Fibroblast of villous mesenchyme (primary cell): ENCODE measurements around the gene TOMM7. TPM values are rescaled to one million over a fixed set of nuclear protein-coding genes. Genes with fewer than 3 reads are reported as not detected.

ENCODE experiments used
- DNase-seq: peaks from one replicate; pipeline ENCODE4 v3.0.0-alpha.2; 2010; ENCODE audit warnings: low read depth
- H3K4me3 ChIP-seq: 2 replicates; pipeline ENCODE4 v1.5.1; 2011; ENCODE audit warnings: low read depth, mild to moderate bottlenecking, low read length
- total RNA-seq: library from RNA; depleted of rRNA; stranded (reverse); fragments of >200 nt; gene quantifications from 2 replicates; pipeline ENCODE4 v1.2.3, GENCODE V29; 2012
- TF ChIP-seq, protein P1 (sequence below): IDR thresholded peaks from 2 replicates; pipeline ENCODE4 v1.5.1; 2012; ENCODE audit warnings: low read depth, mild to moderate bottlenecking, low read length; ENCODE audit not compliant: insufficient read depth

The TOMM7 gene
- total RNA-seq, 1 donor: 135 TPM

DNA sequence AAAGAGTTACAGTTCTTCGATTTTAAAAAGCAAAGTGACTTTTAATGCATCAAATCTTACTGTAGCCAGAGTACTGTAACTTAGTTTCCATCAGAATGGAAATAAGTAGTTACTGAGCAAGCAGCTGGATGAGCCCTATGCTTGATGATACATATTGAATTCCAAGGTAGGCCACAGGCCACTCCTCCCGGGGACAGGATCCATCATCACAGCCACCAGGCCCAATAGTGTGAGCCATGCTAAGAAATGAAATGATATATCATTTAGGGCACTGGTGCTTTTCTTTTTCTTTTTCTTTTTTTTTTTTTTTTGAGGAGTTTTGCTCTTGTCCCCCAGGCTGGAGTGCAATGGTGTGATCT is 42.9 kb upstream of the TOMM7 start:
- H3K4me3 ChIP-seq: no peak overlapping the region
- TF ChIP-seq, protein P1, sequence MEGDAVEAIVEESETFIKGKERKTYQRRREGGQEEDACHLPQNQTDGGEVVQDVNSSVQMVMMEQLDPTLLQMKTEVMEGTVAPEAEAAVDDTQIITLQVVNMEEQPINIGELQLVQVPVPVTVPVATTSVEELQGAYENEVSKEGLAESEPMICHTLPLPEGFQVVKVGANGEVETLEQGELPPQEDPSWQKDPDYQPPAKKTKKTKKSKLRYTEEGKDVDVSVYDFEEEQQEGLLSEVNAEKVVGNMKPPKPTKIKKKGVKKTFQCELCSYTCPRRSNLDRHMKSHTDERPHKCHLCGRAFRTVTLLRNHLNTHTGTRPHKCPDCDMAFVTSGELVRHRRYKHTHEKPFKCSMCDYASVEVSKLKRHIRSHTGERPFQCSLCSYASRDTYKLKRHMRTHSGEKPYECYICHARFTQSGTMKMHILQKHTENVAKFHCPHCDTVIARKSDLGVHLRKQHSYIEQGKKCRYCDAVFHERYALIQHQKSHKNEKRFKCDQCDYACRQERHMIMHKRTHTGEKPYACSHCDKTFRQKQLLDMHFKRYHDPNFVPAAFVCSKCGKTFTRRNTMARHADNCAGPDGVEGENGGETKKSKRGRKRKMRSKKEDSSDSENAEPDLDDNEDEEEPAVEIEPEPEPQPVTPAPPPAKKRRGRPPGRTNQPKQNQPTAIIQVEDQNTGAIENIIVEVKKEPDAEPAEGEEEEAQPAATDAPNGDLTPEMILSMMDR: no peak
- DNase-seq: no peak

DNA sequence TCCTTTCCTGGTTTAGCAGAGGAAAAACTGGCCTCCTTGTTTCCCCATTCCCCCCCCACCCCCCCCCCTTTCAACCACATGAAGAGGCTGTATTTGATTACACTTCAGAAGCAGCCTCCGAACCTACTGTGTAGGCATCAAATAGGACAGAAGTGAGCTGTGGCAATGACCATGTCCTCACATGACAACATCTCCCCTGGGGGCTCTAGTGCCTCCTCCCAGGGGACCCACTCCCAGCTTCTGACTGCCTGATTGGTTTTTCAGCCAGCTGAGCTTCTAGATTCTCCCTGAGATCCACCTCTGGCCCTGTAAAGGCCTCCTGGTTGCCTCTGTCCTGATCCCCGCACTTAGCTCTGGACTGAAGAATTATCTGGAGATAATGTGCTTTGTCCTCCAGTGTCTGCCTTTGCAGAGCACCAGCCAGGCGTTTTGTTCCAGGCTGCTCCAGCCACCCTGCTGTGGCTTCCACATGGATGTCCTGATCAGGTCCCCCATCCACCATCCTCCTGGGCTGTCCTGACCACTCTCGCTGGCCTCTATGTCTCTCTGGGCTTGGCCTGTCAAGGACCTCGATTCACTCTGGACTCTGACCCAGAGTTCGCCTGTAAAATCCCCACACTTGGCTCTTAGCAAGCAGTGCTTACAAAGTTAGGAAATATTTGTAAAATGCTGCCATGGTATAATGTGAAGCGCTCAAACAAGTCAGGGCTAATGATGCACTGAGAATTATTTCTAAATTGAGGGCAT is 42.4 kb upstream of the TOMM7 start:
- H3K4me3 ChIP-seq: no peak overlapping the region
- DNase-seq: no peak
- TF ChIP-seq, protein P1: no peak

DNA sequence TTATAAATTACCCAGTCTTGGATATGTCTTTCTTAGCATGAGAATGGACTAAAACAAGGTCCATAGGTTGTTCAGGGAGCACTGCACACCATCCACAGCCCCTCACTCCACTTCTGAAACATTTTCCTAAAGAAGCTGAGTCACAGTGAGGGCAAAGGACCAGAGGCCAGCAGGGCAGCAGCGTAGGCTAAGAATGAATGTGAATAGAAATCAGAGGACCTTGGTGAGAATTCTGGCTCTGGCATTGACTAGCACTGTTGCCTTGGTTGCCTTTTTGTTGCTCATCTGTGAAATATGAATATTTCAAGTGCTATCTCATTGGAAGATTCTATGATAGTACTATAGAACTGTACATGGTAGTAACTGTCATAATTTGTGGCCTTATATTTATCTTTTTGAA is 41.7 kb upstream of the TOMM7 start:
- TF ChIP-seq, protein P1: no peak
- DNase-seq: no peak
- H3K4me3 ChIP-seq: no peak overlapping the region

DNA sequence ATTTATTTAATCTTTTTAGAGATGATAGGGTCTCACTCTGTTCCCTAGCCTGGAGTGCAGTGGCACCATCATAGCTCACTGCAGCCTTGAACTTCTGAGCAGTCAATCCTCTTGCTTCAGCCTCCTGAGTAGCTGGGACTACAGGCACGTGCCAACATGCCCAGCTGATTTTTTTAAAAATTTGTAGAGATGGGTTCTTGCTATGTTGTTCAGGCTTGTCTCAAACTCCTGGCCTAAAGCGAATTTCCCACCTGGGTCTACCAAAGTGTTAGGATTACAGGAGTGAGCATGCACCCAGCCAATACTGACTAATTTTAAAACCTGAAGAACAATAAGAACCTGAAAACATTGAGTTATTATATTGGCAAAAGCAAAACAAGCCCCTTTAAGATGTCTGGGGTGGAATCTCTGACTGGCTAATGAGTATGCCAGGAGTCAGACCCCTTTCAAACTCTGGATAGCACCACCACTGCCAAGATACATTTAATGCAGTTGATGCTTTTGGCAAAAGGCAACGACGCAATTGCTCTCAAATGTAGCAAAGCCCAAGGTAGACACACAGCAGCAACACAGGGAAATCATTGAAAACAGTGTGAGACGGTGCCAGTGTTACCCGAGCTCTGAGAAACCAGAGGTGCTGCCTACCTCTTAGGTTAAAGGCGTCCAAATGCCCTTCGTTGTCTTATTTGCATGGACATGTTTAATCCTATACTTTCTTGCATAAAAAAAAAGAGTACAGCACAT is 40.7 kb upstream of the TOMM7 start:
- H3K4me3 ChIP-seq: no peak overlapping the region
- no peak for DNase-seq

DNA sequence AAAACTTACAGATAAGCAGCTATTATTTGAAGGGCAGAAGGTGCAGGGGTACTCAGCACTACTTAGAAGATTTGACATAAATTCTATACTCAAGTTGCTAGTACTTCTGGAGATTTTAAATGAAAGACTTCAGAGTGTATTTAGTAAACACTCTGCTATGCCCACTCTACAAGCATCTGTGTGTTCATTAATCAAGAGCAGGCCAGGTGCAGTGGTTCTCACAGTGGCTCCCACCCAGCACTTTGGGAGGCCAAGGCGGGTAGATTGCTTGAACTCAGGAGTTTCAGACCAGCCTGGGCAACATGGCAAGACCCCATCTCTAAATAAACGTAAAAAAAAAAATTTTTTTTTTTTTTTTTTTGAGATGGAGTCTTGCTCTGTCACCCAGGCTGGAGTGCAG is 38.9 kb upstream of the TOMM7 start:
- no peak for DNase-seq
- no peak overlapping the region for H3K4me3 ChIP-seq
- TF ChIP-seq, protein P1: no peak

More for the DNA sequence above, 40.7 kb upstream of the TOMM7 start:
- TF ChIP-seq, protein P1: no peak

DNA sequence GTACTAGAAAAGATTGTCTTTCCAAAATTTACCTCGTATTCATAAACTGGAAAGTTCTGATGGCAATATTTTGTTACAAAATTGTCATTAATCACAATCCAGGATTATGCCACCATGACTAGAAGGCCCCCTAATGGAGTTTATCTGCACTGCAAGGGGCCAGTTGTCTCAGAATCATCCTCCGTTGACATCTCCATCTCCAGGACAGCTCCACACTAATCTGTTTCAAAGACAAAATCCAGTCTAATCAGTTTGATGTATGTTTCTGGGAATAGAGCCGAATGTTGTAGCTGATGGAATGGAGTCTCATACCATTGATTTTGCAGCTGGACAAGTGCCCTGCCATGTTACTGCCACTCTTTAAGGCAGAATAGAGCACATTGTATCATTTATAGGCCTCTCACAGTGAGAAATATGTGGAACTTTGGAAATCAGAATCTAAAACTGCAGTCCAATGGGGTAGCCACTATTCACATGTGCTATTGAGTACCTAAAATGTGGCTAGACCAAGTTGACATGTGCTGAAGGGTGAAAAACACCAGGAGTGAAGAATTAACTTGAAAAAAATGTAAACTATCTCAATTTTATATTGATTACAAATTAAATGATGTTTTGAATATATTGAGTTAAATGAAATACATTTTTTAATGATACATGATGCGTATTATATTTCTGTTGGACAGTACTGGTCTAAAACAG is 38.3 kb upstream of the TOMM7 start:
- peak; percentile 12 for DNase-seq
- TF ChIP-seq, protein P1: peak; percentile 64
- H3K4me3 ChIP-seq: no peak overlapping the region
